GM18951 (cell line): ENCODE data around the gene SNAP91.
"Not testable (repeated sequence)": the region's sequence is repeated elsewhere in the genome, so short reads cannot be mapped to it uniquely, and the experiment has no call there.

Experiments
- POLR2A ChIP-seq: IDR thresholded peaks from 4 replicates; pipeline ENCODE4 v1.6.1; 2011; ENCODE audit warnings: mild to moderate bottlenecking; ENCODE audit not compliant: insufficient read length, insufficient read depth; ENCODE audit errors: extremely low read depth
- in situ Hi-C: fragments of 300-500 bp; cut with MboI; formaldehyde crosslinking; loops from one replicate; pipeline ENCODE4 v1.12.0; 2022; ENCODE audit warnings: low sequenced_read_pairs, mixed read lengths, inconsistent platforms; ENCODE audit not compliant: unreplicated experiment

Gene SNAP91

GRCh38 chr6:83609248-83609647, 99.7 kb downstream of the SNAP91 start:
- TF ChIP-seq POLR2A: no peak
- in situ Hi-C loops: loop anchor here (25.0 kb wide), 1 partner anchor 628 kb away; the partner anchor contains the start of gene CEP162

DNA sequence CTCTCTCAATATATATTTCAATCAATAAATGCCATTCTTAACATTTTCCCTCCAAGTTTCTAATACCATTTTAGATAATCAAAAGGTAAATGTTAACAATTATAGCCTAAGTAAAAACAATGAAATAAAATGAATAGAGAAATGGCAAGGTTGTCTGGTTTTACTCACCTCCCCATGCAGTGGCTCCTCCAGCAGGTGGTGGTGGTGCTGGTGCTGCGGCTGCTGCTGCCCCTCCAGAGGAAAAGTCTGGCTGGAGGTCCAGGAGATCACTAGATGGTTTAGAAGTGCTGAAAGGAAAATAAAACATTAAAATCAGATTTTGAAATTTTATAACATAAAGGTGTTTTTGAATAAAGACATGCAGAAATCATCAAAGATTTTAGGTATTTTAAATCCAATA, 103.4 kb downstream of the SNAP91 start:
- TF ChIP-seq POLR2A: no peak
- in situ Hi-C loops: loop anchor here (25.0 kb wide), 1 partner anchor 632 kb away; the partner anchor contains the start of gene CEP162

GRCh38 chr6:83603551-83603950, 105.3 kb downstream of the SNAP91 start:
- TF ChIP-seq POLR2A: no peak
- in situ Hi-C loops: loop anchor here (25.0 kb wide), 1 partner anchor 634 kb away; the partner anchor contains the start of gene CEP162

DNA sequence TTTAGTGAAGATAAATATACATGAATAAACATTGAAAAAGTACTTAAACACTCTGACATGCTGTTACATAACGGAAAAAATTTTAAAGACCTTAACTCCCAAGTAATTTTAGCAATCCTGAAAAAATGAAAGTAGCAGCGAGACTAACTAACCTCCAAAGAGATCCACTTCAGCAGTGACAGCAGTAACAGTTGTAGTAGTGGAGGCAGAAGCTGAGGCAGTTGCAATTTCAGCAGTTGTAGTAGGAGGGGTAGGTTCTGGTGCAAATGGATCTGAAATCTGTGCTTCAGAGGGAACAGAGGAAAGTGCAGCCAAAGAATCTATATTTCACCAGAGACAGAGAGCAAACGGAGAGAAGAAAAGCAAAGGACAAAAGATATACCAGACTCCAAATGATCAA, 107.8 kb downstream of the SNAP91 start:
- TF ChIP-seq POLR2A: no peak
- in situ Hi-C loops: loop anchor here (25.0 kb wide), 1 partner anchor 636 kb away; the partner anchor contains the start of gene CEP162

GRCh38 chr6:83600459-83600858, 108.4 kb downstream of the SNAP91 start:
- no peak for TF ChIP-seq POLR2A

DNA sequence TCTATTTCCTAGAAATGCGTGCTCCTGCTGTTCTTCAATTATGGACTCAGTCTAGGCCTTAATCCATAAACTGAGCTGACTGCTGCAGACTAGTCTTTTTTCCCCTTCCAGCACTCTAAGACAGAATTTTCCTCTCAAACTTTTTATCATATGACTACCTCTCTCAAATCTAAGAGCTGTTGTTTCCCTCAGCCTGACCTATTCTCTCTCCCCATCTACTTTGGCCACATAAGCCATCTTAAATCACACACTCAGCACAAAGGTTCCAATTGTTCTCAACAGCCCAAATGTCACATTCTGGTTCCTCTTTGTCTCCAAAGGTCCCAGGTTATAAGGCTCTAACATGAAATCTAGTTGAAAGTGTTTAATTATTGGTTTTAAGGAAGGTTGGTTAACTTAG, 111.4 kb downstream of the SNAP91 start:
- in situ Hi-C loops: no loop called here
- TF ChIP-seq POLR2A: no peak

More at GRCh38 chr6:83600459-83600858, 108.4 kb downstream of the SNAP91 start:
- in situ Hi-C loops: loop anchor here (25.0 kb wide), 1 partner anchor 637 kb away; the partner anchor contains the start of gene CEP162

DNA sequence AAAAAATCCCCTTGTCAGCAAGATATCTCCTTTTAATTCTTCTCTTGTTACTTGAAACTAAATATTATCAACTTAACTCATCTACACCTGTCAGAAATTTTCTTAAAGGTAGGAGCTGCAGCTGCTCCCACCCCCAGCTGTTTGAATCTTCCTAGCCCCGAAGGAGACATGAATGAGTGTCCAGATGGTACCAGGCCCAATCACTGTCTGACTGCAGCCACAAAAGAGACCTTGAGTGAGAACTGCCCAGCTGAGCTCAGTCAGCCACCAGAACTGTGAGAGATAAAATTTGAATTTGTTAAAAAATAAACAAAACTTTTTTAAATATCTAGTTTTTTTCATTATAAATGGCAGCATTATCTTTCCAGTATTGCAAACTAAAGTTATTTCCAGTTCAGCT, 111.8 kb downstream of the SNAP91 start:
- in situ Hi-C loops: no loop called here
- TF ChIP-seq POLR2A: no peak

GRCh38 chr6:83594941-83595340, 114.0 kb downstream of the SNAP91 start:
- no peak for TF ChIP-seq POLR2A
- in situ Hi-C loops: no loop called here

GRCh38 chr6:83593395-83593785, 115.5 kb downstream of the SNAP91 start:
- in situ Hi-C loops: no loop called here

DNA sequence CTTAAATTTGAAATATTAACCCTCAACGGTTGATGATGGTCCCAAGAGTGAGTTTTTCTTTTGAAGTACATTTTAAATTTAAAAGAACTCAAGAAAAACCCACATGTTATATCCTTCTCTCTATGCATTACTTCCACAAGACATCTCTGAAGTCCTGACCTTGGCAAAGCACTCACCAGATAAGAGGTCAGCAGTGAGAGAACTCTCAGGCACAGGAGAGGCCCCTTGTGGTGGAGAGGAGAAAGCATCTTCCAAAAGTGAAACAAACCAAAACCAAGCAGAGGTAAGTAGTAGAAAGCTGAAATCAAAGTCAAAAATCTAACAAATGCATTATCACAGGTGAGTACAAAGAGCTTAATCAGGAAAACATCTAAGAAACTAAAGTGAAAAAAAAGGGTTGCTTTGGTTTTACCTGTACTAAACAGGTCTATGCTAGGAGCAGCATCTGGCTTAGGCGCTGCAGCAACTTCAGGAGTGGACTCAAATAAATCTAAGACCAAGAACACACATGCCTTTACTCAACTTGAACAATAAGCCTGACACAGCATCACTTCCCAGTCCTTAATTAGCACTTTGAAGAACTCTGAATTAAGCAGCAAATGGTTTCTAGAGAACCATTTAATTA, 116.0 kb downstream of the SNAP91 start:
- in situ Hi-C loops: no loop called here
- no peak for TF ChIP-seq POLR2A

More at GRCh38 chr6:83593395-83593785, 115.5 kb downstream of the SNAP91 start:
- TF ChIP-seq POLR2A: no peak

GRCh38 chr6:83590416-83590815, 118.5 kb downstream of the SNAP91 start:
- in situ Hi-C loops: no loop called here
- no peak for TF ChIP-seq POLR2A

DNA sequence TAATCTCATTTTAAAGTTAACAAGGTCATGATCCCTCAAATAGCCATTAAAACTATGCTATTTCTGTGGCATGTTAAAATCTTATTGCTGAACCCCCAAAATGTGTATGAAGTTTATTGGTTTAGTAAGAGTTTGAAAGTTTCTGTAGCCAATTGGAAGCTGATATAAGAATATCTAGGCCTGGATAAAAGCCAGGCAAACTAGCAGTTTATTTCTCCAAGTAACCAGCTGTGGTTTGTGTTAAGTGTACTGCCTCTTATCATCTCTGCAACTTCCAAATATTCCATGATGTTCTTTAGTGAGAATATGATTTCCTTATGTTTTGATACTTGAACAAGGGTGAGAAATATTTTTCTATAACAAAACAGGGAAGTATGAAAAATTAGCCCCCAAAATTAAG, 119.8 kb downstream of the SNAP91 start:
- TF ChIP-seq POLR2A: no peak
- in situ Hi-C loops: no loop called here

DNA sequence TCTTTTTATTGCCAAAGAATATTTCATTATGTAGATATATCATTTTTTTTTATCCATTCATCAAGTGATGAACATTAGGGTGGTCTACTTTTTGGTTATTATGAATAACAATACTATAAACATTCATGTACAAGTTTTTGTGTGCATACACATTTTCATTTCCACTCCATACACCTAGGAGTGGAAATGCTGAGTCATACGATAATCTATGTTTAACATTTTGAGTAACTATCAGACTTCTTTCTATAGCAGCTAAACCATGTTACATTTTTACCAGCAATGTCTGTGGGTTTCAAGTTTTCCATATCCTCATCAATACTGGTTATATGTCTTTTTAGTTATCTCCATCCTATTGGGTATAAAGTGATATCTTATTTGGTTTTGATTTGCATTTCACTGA, 130.8 kb downstream of the SNAP91 start:
- no peak for TF ChIP-seq POLR2A

DNA sequence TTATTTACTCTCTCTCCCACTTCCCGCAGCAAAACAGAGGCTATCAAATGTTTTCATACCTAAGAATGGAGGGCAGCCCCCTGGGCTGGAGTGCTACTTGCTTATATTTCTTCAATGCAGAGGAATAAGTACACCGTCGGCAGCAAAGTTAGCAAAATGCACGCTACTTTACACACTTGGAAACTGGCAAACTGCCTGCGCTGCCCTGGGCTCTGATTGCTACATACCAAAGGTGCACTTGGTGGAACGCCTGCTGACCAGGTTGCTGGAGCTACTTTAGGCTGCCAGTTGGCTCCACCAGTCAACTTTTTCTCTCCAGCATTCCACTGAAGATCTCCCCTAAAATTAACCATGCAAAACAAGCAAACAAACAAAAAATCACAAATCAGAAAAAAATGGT, 134.1 kb downstream of the SNAP91 start:
- in situ Hi-C loops: no loop called here
- TF ChIP-seq POLR2A: no peak

More for the DNA sequence above, 130.8 kb downstream of the SNAP91 start:
- in situ Hi-C loops: no loop called here

DNA sequence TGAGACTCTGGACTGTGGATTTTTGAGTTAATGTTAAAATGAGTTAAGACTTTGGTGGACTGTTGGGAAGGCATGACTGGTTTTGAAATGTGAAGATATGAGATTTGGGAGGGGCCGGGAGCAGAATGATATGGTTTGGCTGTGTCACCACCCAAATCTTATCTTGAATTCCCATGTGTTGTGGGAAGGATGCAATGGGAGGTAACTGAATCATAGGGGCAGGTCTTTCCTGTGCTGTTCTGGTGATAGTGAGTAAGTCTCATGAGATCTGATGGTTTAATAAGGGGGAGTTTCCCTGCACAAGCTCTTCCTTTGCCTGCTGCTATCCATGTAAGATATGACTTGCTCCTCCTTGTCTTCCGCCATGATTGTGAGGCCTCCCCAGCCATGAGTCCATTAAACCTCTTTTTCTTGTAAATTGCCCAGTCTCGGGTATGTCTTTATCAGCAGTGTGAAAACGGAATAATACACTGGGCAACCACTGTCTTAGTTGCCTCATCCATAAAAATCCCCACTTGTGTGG, 137.2 kb downstream of the SNAP91 start:
- in situ Hi-C loops: not testable (repeated sequence)

GRCh38 chr6:83558975-83559374, 149.9 kb downstream of the SNAP91 start:
- in situ Hi-C loops: no loop called here
- no peak for TF ChIP-seq POLR2A
